NCI-H345 treated with DMSO at 0.1 percent for 48 hours (cell line): ENCODE results near the gene RND1.

Experiments used
- DNase-seq: peaks from one replicate; lab custom pipeline; 2025; ENCODE audit not compliant: unreplicated experiment; lab: John Stamatoyannopoulos, UW

RND1 gene

GRCh38 chr12:48813465-48814261 is 52.0 kb downstream of the RND1 start:
- no peak for DNase-seq

- DNase-seq, result no peak
Measured at GRCh38 chr12:48812389-48812788, 53.3 kb downstream of the RND1 start.

DNA sequence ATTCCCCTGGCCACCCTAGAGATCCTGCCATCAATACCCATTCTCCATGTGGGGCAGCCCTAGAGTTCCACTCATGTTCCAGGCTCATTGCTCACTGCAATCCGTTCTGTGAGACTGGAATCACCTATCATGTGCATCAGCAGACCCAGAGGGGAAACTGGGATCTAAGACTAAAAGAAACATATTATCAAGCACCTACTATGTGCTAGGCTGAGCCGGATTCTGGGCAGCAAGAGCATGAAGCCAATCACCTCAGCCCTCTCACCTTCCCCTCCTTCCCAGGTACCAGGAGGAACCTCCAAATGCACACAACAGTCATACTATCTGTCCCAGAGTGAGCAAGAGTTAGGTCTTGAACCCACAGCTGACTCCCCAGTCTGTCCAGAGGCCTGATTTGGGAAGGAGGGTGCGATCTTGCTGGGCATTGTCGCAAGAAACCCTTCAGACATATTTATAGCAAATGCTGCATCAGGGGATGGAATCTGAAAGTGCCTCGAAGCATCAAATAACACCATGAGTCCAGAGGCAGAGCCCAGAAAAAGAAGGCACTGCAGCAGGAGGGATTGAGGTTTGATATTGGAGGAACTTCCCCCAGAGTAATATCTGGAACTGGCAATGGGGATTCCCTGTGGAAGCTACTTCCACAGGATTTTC is 54.1 kb downstream of the RND1 start:
- no peak for DNase-seq

DNA sequence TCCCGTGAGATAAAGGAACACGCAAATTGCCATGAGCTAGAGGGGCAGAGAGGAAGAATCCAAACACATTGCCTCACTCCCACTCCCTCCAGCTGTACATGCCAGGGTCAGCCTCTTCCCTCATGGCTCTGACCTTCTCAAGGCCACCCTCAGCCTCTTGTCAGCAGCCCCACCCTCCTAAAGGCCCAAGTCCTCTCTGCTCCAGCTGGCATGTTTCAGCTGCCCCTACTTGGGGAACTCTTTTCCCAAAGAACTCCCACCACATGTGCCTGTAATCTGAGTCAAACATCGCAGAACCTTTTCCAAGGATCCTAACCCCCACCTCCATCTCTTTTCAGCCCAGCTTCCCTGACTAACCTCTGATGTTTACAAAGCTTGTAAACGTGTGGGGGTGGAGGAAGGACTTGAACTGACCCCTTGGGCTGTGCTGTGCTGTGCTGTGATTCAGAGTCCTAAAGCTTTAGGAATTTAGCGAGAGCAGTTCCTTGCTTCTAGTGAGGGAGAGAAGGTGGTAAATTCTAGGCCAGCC is 54.7 kb downstream of the RND1 start:
- DNase-seq, result no peak

DNA sequence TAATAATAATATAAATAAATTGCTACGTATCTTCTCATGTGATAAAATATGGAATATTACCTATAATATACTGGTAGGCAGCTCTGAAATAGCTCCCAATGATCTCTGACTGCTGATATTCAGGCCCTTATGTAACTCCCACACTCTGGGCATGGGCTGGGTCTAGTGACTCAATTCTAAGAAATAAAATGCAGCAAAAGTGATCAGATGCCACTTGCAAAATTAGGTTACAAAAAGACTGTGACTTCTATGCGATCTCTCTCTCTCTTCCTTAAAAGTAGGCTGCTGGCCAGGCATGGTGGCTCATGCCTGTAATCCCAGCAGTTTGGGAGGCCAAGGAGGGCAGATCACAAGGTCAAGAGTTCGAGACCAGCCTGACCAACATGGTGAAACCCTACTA is 57.7 kb downstream of the RND1 start:
- no peak for DNase-seq
